Measurements from ENCODE around the gene GPR18.
"Not testable (repeated sequence)": the region's sequence is repeated elsewhere in the genome, so short reads cannot be mapped to it uniquely, and the experiment has no call there.

The GPR18 gene

GRCh38 chr13:99230991-99231390 lies 27.2 kb downstream of the GPR18 start:
- no peak overlapping the region for H3K4me3 ChIP-seq (ENCODE audit: low read length)
- TF ChIP-seq CTCF (conservative IDR thresholded peaks at IDR 0.05; ENCODE audit: low read length): no peak
- no peak for DNase-seq (ENCODE audit: low read depth)

- DNase-seq (ENCODE audit: low read depth); H3K4me3 ChIP-seq (ENCODE audit: low read length): not testable (repeated sequence)
Measured at GRCh38 chr13:99230588-99230987, 27.6 kb downstream of the GPR18 start.

- peak; percentile 92 for DNase-seq (ENCODE audit: low read depth)
- TF ChIP-seq CTCF (conservative IDR thresholded peaks at IDR 0.05; ENCODE audit: low read length): no peak
- no peak overlapping the region for H3K4me3 ChIP-seq (ENCODE audit: low read length)
Measured at GRCh38 chr13:99228737-99229691, 29.2 kb downstream of the GPR18 start.

- no peak for DNase-seq (ENCODE audit: low read depth)
- no peak overlapping the region for H3K4me3 ChIP-seq (ENCODE audit: low read length)
- no peak for TF ChIP-seq CTCF (conservative IDR thresholded peaks at IDR 0.05; ENCODE audit: low read length)
Measured at GRCh38 chr13:99227909-99228688, 30.1 kb downstream of the GPR18 start.

GRCh38 chr13:99227331-99227900 lies 30.8 kb downstream of the GPR18 start:
- peak; percentile 17 for DNase-seq (ENCODE audit: low read depth)
- no peak overlapping the region for H3K4me3 ChIP-seq (ENCODE audit: low read length)
- no peak for TF ChIP-seq CTCF (conservative IDR thresholded peaks at IDR 0.05; ENCODE audit: low read length)

- no peak overlapping the region for H3K4me3 ChIP-seq (ENCODE audit: low read length)
- DNase-seq (ENCODE audit: low read depth): no peak
- TF ChIP-seq CTCF (conservative IDR thresholded peaks at IDR 0.05; ENCODE audit: low read length): no peak
Measured at GRCh38 chr13:99226513-99226912, 31.7 kb downstream of the GPR18 start.

- DNase-seq (ENCODE audit: low read depth): no peak
- TF ChIP-seq CTCF (conservative IDR thresholded peaks at IDR 0.05; ENCODE audit: low read length): no peak
- H3K4me3 ChIP-seq (ENCODE audit: low read length): no peak overlapping the region
Measured at GRCh38 chr13:99225078-99225477, 33.1 kb downstream of the GPR18 start.
